Smooth muscle cell (in vitro differentiated cells): ENCODE results near the gene STON1. TPM values are rescaled to one million over a fixed set of nuclear protein-coding genes. Genes with fewer than 3 reads are reported as not detected.

Source experiments
- DNase-seq: peaks from one replicate; lab custom pipeline; 2025; ENCODE audit not compliant: unreplicated experiment; lab: John Stamatoyannopoulos, UW
- H2AFZ ChIP-seq: fragments of 200-600 bp; sonication (generic); 2 replicates; pipeline ENCODE4 v1.6.0; 2016; ENCODE audit warnings: antibody characterized with exemption, low read depth, mild to moderate bottlenecking
- H3F3A ChIP-seq: fragments of 200-600 bp; sonication (generic); 2 replicates; pipeline ENCODE4 v1.6.0; 2017; ENCODE audit warnings: antibody characterized with exemption, low read depth
- H3K27ac ChIP-seq: fragments of 200-600 bp; sonication (generic); 2 replicates; pipeline ENCODE4 v1.5.1; 2016; ENCODE audit warnings: low read depth, mild to moderate bottlenecking
- H3K27me3 ChIP-seq: fragments of 200-600 bp; sonication (generic); 2 replicates; pipeline ENCODE4 v1.6.1; 2016; ENCODE audit warnings: low read depth, mild to moderate bottlenecking
- H3K36me3 ChIP-seq: fragments of 200-600 bp; sonication (generic); 2 replicates; pipeline ENCODE4 v1.5.1; 2016; ENCODE audit warnings: low read depth
- H3K4me1 ChIP-seq: fragments of 200-600 bp; sonication (generic); 2 replicates; pipeline ENCODE4 v1.5.1; 2016; ENCODE audit warnings: low read depth
- H3K4me2 ChIP-seq: fragments of 200-600 bp; sonication (generic); 2 replicates; pipeline ENCODE4 v1.6.0; 2016; ENCODE audit warnings: mild to moderate bottlenecking
- H3K4me3 ChIP-seq: fragments of 200-600 bp; sonication (generic); 2 replicates; pipeline ENCODE4 v1.5.1; 2016; ENCODE audit warnings: mild to moderate bottlenecking
- H3K79me2 ChIP-seq: fragments of 200-600 bp; sonication (generic); 2 replicates; pipeline ENCODE4 v1.6.0; 2016; ENCODE audit warnings: low read depth, mild to moderate bottlenecking
- H3K9ac ChIP-seq: fragments of 200-600 bp; sonication (generic); 2 replicates; pipeline ENCODE4 v1.6.0; 2016; ENCODE audit warnings: low read depth
- H3K9me3 ChIP-seq: fragments of 200-600 bp; sonication (generic); replicated peaks from 2 replicates; pipeline ENCODE4 v1.5.1; 2016; ENCODE audit warnings: low read depth
- H4K20me1 ChIP-seq: fragments of 200-600 bp; sonication (generic); 2 replicates; pipeline ENCODE4 v1.6.0; 2016; ENCODE audit warnings: low read depth
- WGBS: methylation state at CpG from one replicate; pipeline ENCODE4 v1.1.7; 2016; ENCODE audit warnings: low lambda C conversion rate; 5-methylcytosine and 5-hydroxymethylcytosine counted together
- polyA plus RNA-seq: library from polyadenylated mRNA; unstranded; fragments of >200 nt; fragmentation: Nextera tagmentation; extraction: Ambion mirVana; gene quantifications from 2 replicates; pipeline ENCODE4 v1.2.1, GENCODE V29; 2016
- total RNA-seq: library from RNA; depleted of rRNA; stranded (reverse); fragments of >200 nt; gene quantifications from 2 replicates; pipeline ENCODE4 v1.2.3, GENCODE V29; 2014
- TF ChIP-seq, protein P1 (sequence below): fragments of 200-600 bp; sonication (generic); IDR thresholded peaks from 2 replicates; pipeline ENCODE4 v1.5.1; 2017; ENCODE audit warnings: borderline replicate concordance, mild to moderate bottlenecking, antibody characterized with exemption; ENCODE audit not compliant: insufficient read depth, poor library complexity, severe bottlenecking

The STON1 gene
- total and polyA plus RNA-seq, 2 experiments from 2014 or later = 15.3 to 56.6 TPM

DNA sequence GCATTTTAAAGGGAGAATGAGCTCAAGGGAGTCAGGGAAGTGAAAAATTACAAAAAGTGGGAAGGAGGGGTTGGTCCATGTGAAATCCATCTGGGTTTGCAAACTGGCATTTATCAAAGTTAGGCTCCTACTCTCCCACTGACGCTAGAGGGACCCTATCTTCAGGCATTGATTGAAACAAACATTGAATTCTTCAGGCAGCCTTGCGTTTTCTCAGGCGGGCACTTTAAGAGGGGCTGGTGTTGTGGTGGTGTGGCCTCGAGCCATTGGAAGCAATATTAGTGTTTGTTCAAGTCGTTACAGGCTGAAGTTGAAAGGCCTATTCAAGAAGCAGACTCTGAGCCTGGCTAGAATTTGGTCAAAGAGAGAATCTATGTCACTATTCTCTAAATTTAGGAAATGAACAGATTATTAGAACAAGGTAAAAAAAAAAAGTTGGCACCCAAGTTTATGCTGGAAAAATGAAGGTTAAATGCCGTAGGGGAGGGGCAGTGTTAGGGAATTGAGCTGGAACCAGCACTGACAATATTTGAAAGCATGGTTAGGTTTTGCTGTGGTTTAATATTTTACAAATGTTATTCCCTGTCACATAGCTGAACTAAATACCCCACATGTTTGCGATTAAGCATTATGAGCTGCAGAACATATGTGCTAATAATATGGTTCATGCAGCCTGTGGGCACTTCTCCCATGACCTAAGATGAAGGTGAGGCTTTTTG is 36.8 kb downstream of the STON1 start:
- Histone ChIP-seq H3K4me2 (no peak overlapping the region), H3K36me3 (no peaks in the 10 kb centered on the region), H3K9me3 (no peaks in the 10 kb centered on the region), H3K79me2 (peaks cover 70% of the 10 kb centered on the region), H3K9ac (no peak overlapping the region), H4K20me1 (peaks cover 85% of the 10 kb centered on the region), H2AFZ (no peak overlapping the region), H3K27ac (peak overlapping the region; percentile 36), H3K4me3 (no peak overlapping the region), H3K4me1 (peaks cover 10% of the 10 kb centered on the region), H3F3A (peaks cover 2% of the 10 kb centered on the region), H3K27me3 (no peaks in the 10 kb centered on the region)
- TF ChIP-seq, protein P1, sequence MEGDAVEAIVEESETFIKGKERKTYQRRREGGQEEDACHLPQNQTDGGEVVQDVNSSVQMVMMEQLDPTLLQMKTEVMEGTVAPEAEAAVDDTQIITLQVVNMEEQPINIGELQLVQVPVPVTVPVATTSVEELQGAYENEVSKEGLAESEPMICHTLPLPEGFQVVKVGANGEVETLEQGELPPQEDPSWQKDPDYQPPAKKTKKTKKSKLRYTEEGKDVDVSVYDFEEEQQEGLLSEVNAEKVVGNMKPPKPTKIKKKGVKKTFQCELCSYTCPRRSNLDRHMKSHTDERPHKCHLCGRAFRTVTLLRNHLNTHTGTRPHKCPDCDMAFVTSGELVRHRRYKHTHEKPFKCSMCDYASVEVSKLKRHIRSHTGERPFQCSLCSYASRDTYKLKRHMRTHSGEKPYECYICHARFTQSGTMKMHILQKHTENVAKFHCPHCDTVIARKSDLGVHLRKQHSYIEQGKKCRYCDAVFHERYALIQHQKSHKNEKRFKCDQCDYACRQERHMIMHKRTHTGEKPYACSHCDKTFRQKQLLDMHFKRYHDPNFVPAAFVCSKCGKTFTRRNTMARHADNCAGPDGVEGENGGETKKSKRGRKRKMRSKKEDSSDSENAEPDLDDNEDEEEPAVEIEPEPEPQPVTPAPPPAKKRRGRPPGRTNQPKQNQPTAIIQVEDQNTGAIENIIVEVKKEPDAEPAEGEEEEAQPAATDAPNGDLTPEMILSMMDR = peak; percentile 3
- DNase-seq = no peak
- WGBS = 60% methylated on average over 7 of the region's 7 CpGs

DNA sequence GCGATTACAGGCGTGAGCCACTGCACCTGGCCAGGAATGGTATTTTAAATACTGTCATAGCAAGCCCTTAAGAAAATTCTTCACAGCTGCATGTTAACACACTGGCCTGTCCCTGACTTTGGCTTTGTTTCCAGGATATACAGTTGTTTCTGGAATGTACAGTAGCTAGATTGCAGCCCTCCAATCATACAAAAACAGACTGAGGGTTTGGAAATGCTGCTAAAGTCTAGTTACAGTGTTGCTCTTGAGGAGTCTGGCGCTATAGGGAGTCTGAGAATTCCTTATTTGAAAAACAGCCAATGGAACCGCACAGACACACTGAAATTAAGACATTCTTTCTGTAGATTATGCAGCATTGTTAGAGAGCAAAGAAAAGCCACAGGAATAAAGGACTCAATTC is 37.7 kb downstream of the STON1 start:
- Histone ChIP-seq H3K27ac (peak overlapping the region; percentile 81), H3K4me1 (peaks cover 14% of the 10 kb centered on the region), H3K4me2 (no peak overlapping the region)

DNA sequence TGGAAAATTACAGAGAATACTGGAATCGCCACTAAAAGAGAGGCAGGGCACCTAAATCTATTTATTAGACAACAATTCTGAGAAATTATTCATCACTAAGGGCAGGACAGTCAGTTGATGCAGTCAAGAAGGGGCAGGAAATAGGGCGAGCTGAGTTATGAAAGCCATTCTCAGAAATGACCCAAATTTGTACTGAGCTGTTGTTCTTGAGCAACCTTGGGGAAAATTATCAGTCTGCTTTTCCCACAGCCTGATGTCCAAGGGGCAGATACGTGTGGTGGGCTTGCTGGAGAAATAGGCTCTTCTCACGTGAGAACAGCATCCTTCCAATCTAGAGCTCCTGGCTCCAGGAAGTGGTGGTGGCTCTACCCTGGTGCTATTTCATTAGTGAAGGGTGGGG is 38.6 kb downstream of the STON1 start:
- peaks cover 84% of the 10 kb centered on the region for H4K20me1 ChIP-seq
- peak overlapping the region; percentile 48 for H3K4me2 ChIP-seq
- WGBS = 88% methylated on average over 4 of the region's 4 CpGs
- H3K27me3 ChIP-seq = no peaks in the 10 kb centered on the region
- peak overlapping the region; percentile 81 for H3K27ac ChIP-seq
- DNase-seq = no peak
- H3K9ac ChIP-seq = peak overlapping the region; percentile 4
- peaks cover 11% of the 10 kb centered on the region for H3F3A ChIP-seq
- no peaks in the 10 kb centered on the region for H3K36me3 ChIP-seq
- H3K9me3 ChIP-seq = no peaks in the 10 kb centered on the region
- peaks cover 66% of the 10 kb centered on the region for H3K79me2 ChIP-seq
- TF ChIP-seq, protein P1 = no peak
- no peak overlapping the region for H3K4me3 ChIP-seq
- no peak overlapping the region for H2AFZ ChIP-seq
- H3K4me1 ChIP-seq = peaks cover 17% of the 10 kb centered on the region

More for the DNA sequence above, 37.7 kb downstream of the STON1 start:
- no peak overlapping the region for H3K4me3 ChIP-seq
- H3K9ac ChIP-seq = no peak overlapping the region
- peaks cover 2% of the 10 kb centered on the region for H3F3A ChIP-seq
- no peaks in the 10 kb centered on the region for H3K27me3 ChIP-seq
- no peaks in the 10 kb centered on the region for H3K36me3 ChIP-seq
- H3K9me3 ChIP-seq = no peaks in the 10 kb centered on the region
- 76% methylated on average over 4 of the region's 4 CpGs for WGBS
- TF ChIP-seq, protein P1 = no peak
- peaks cover 65% of the 10 kb centered on the region for H3K79me2 ChIP-seq
- no peak for DNase-seq
- no peak overlapping the region for H2AFZ ChIP-seq
- H4K20me1 ChIP-seq = peaks cover 88% of the 10 kb centered on the region

DNA sequence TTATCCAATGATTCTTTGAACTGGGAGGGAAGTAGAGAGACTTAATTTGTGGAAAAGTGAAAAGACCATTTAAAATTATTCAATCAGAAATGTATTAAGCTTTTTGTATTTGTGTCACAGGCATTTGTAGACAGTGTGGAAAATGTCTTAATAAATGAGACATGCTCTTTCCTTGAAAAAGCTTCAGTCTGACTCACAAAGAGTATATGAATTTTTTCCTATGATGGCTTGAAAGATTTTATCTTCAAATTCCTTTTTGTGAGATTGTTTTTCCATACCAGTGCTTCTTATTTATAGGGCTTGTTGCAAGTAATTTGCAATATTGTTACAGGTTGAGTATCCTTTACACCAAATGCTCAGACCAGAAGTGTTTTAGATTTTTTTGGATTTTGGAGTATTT is 39.5 kb downstream of the STON1 start:
- Histone ChIP-seq H3K9me3 (no peaks in the 10 kb centered on the region), H3K9ac (peak overlapping the region; percentile 4), H4K20me1 (peaks cover 82% of the 10 kb centered on the region), H3K36me3 (no peaks in the 10 kb centered on the region), H3K4me1 (peaks cover 17% of the 10 kb centered on the region), H3K27ac (peak overlapping the region; percentile 81), H3F3A (peaks cover 14% of the 10 kb centered on the region), H3K27me3 (no peaks in the 10 kb centered on the region), H3K79me2 (peaks cover 67% of the 10 kb centered on the region), H2AFZ (no peak overlapping the region), H3K4me2 (no peak overlapping the region), H3K4me3 (no peak overlapping the region)
- TF ChIP-seq, protein P1 = no peak
- no peak for DNase-seq
